ENCODE results near the gene FYCO1. TPM values are rescaled to one million over a fixed set of nuclear protein-coding genes. Genes with fewer than 3 reads are reported as not detected.

The FYCO1 gene
- total RNA-seq, 1 experiment from 2014 or later = 19.7 TPM

GRCh38 chr3:45894015-45894414 is 101.6 kb downstream of the FYCO1 start:
- BruUV-seq (replicated peaks) = no TSS peak
- H3K4me2 ChIP-seq = no peak overlapping the region
- H3K4me1 ChIP-seq (replicated peaks; ENCODE audit: insufficient read depth) = peaks cover 11% of the 10 kb centered on the region; the same call in 1 of the 2 replicates
- ChIA-PET CTCF (no interaction called here), POLR2A (ENCODE audit: unreplicated experiment) (no interaction called here)
- H3K36me3 ChIP-seq (ENCODE audit: low read depth) = no peaks in the 10 kb centered on the region
- intact Hi-C loops (cut with micrococcal nuclease; ENCODE audit: unreplicated experiment) = no loop called here
- H4K20me1 ChIP-seq (ENCODE audit: insufficient read depth) = no peaks in the 10 kb centered on the region
- TF ChIP-seq EZH2 (IDR thresholded peaks at IDR 0.05; ENCODE audit: low read depth) (no peak), CTCF (conservative IDR thresholded peaks at IDR 0.05) (no peak)
- H3K79me2 ChIP-seq (ENCODE audit: low read depth) = no peaks in the 10 kb centered on the region
- H3K27ac ChIP-seq = no peak overlapping the region
- no peak for DNase-seq
- no peak overlapping the region for H2AFZ ChIP-seq
- H3F3A ChIP-seq (ENCODE audit: insufficient read depth, low read depth) = no peaks in the 10 kb centered on the region
- H3K9me2 ChIP-seq (ENCODE audit: insufficient read depth) = no peaks in the 10 kb centered on the region
- H3K9me3 ChIP-seq (ENCODE audit: insufficient read depth, low read depth) = no peaks in the 10 kb centered on the region
- H3K27me3 ChIP-seq (ENCODE audit: insufficient read depth, low read depth) = no peaks in the 10 kb centered on the region
- H3K4me3 ChIP-seq = no peak overlapping the region

DNA sequence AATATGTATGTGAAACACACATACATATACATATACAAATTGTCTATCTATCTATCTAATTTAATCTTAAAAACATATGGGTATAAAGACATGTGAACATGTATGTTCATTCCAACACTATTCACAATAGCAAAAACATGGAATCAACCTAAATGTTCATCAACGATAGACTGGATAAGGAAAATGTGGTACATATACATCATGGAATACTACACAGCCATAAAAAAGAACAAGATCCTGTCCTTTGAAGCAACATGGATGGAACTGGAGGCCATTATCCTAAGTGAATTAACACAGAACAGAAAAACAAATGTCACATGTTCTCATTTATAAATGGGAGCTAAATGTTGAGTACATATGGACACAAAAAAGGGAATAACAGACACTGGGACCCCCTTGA is 103.5 kb downstream of the FYCO1 start:
- CTCF ChIA-PET = interaction anchor here (0.6 kb wide), 1 partner anchor 51 kb away, joined by 5 read pairs; no protein-coding TSS in a partner anchor
- Histone ChIP-seq H3K4me3 (no peak overlapping the region), H3K27ac (no peak overlapping the region), H3K36me3 (ENCODE audit: low read depth) (no peaks in the 10 kb centered on the region), H3K4me1 (replicated peaks; ENCODE audit: insufficient read depth) (peaks cover 11% of the 10 kb centered on the region; the same call in 1 of the 2 replicates), H3K4me2 (no peak overlapping the region), H2AFZ (no peak overlapping the region), H3K9me2 (ENCODE audit: insufficient read depth) (no peaks in the 10 kb centered on the region), H4K20me1 (ENCODE audit: insufficient read depth) (no peaks in the 10 kb centered on the region), H3K79me2 (ENCODE audit: low read depth) (no peaks in the 10 kb centered on the region), H3F3A (ENCODE audit: insufficient read depth, low read depth) (no peaks in the 10 kb centered on the region), H3K27me3 (ENCODE audit: insufficient read depth, low read depth) (no peaks in the 10 kb centered on the region), H3K9me3 (ENCODE audit: insufficient read depth, low read depth) (no peaks in the 10 kb centered on the region)
- TF ChIP-seq EZH2 (IDR thresholded peaks at IDR 0.05; ENCODE audit: low read depth) (no peak), CTCF (conservative IDR thresholded peaks at IDR 0.05) (no peak)
- BruUV-seq (replicated peaks) = no TSS peak
- no peak for DNase-seq
- intact Hi-C loops (cut with micrococcal nuclease; ENCODE audit: unreplicated experiment) = no loop called here
- POLR2A ChIA-PET (ENCODE audit: unreplicated experiment) = interaction anchor here (0.7 kb wide), 1 partner anchor 22 kb away, joined by 3 read pairs; no protein-coding TSS in a partner anchor

GRCh38 chr3:45890405-45890804 is 105.2 kb downstream of the FYCO1 start:
- no peak for TF ChIP-seq CTCF (conservative IDR thresholded peaks at IDR 0.05)
- no peak for TF ChIP-seq EZH2 (IDR thresholded peaks at IDR 0.05; ENCODE audit: low read depth)
- H3K4me3 ChIP-seq = no peak overlapping the region
- ChIA-PET POLR2A (ENCODE audit: unreplicated experiment) (no interaction called here), CTCF (no interaction called here)
- H3K9me3 ChIP-seq (ENCODE audit: insufficient read depth, low read depth) = no peaks in the 10 kb centered on the region
- no peaks in the 10 kb centered on the region for H4K20me1 ChIP-seq (ENCODE audit: insufficient read depth)
- no peaks in the 10 kb centered on the region for H3K9me2 ChIP-seq (ENCODE audit: insufficient read depth)
- H3K27me3 ChIP-seq (ENCODE audit: insufficient read depth, low read depth) = no peaks in the 10 kb centered on the region
- intact Hi-C loops (cut with micrococcal nuclease; ENCODE audit: unreplicated experiment) = no loop called here
- no peaks in the 10 kb centered on the region for H3F3A ChIP-seq (ENCODE audit: insufficient read depth, low read depth)
- DNase-seq = peak in 1 of 2 experiments; percentile 24
- no peak overlapping the region for H2AFZ ChIP-seq
- no peaks in the 10 kb centered on the region for H3K36me3 ChIP-seq (ENCODE audit: low read depth)
- no peak overlapping the region for H3K27ac ChIP-seq
- H3K4me2 ChIP-seq = no peak overlapping the region
- H3K79me2 ChIP-seq (ENCODE audit: low read depth) = no peaks in the 10 kb centered on the region
- peaks cover 7% of the 10 kb centered on the region; the same call in 1 of the 2 replicates for H3K4me1 ChIP-seq (replicated peaks; ENCODE audit: insufficient read depth)
- BruUV-seq (replicated peaks) = no TSS peak
